SK-N-SH (cell line): ENCODE data around the gene HSD17B12. TPM values are rescaled to one million over a fixed set of nuclear protein-coding genes. Genes with fewer than 3 reads are reported as not detected.

Experiments
- CTCF ChIA-PET: fragments of 300-600, 350-600 bp; formaldehyde crosslinking; extraction: SDS; loops from one replicate; lab custom pipeline; 2021; lab: Yijun Ruan, JAX
- POLR2A ChIA-PET: fragments of 350-600 bp; sonication (Branson Sonifier 250); formaldehyde crosslinking; extraction: SDS; loops from one replicate; lab custom pipeline; 2020; ENCODE audit warnings: antibody characterized with exemption, inconsistent platforms; lab: Yijun Ruan, JAX
- DNase-seq: peaks from one replicate; pipeline ENCODE4 v3.0.0; 2012
- H2AFZ ChIP-seq: fragments of 200-600 bp; sonication (generic); 2 replicates; pipeline ENCODE4 v1.8.1; 2016; ENCODE audit warnings: antibody characterized with exemption, mild to moderate bottlenecking, low read depth
- H3F3A ChIP-seq: fragments of 200-600 bp; sonication (generic); replicated peaks from 2 replicates; pipeline ENCODE3; 2016; ENCODE audit warnings: antibody characterized with exemption, mild to moderate bottlenecking; ENCODE audit not compliant: insufficient read depth
- H3K27ac ChIP-seq, 2 experiments: fragments of 200-500 bp in 1 of 2; fragments of 200-600 bp in 1 of 2; sonication (Bioruptor generic) in 1 of 2; sonication (generic), shearing (Covaris generic) in 1 of 2; 2 replicates each; pipeline versions ENCODE4 v1.5.1 to v1.6.1; 2014 to 2016; ENCODE audit warnings: low read depth in 2 of 2, inconsistent platforms in 1 of 2, low read length in 1 of 2, mild to moderate bottlenecking in 1 of 2, mixed read lengths in 1 of 2
- H3K27me3 ChIP-seq: fragments of 200-600 bp; sonication (generic), shearing (Covaris generic); 2 replicates; pipeline ENCODE4 v1.6.1; 2016; ENCODE audit warnings: mixed run types; ENCODE audit not compliant: insufficient read depth
- H3K36me3 ChIP-seq, 2 experiments: fragments of 200-500 bp in 1 of 2; fragments of 200-600 bp in 1 of 2; sonication (Bioruptor generic) in 1 of 2; sonication (generic) in 1 of 2; replicated peaks in 1 of 2; 2 replicates each; pipeline versions ENCODE3 to v1.5.1; 2014 to 2016; ENCODE audit warnings: low read length in 1 of 2, mild to moderate bottlenecking in 1 of 2; ENCODE audit not compliant: insufficient read depth in 2 of 2, control insufficient read depth in 1 of 2
- H3K4me1 ChIP-seq, 2 experiments: fragments of 200-500 bp in 1 of 2; fragments of 200-600 bp in 1 of 2; sonication (Bioruptor generic) in 1 of 2; sonication (generic), shearing (Covaris generic) in 1 of 2; 2 replicates each; pipeline versions ENCODE4 v1.5.1 to v1.6.1; 2014 to 2016; ENCODE audit warnings: low read depth in 1 of 2, low read length in 1 of 2, mixed run types in 1 of 2; ENCODE audit not compliant: insufficient read depth in 2 of 2, control insufficient read depth in 1 of 2
- H3K4me2 ChIP-seq: fragments of 200-600 bp; sonication (generic), shearing (Covaris generic); 2 replicates; pipeline ENCODE4 v1.6.1; 2017; ENCODE audit warnings: mixed run types
- H3K4me3 ChIP-seq, 2 experiments: fragments of 200-500 bp in 1 of 2; fragments of 200-600 bp in 1 of 2; sonication (Bioruptor generic) in 1 of 2; sonication (generic), shearing (Covaris generic) in 1 of 2; 2 replicates each; pipeline versions ENCODE4 v1.5.1 to v1.8.1; 2014 to 2016; ENCODE audit warnings: low read depth in 2 of 2, inconsistent platforms in 1 of 2, low read length in 1 of 2, mild to moderate bottlenecking in 1 of 2, mixed read lengths in 1 of 2, moderate library complexity in 1 of 2
- H3K79me2 ChIP-seq: fragments of 200-600 bp; sonication (generic); 2 replicates; pipeline ENCODE4 v1.8.1; 2017; ENCODE audit warnings: mild to moderate bottlenecking; ENCODE audit not compliant: insufficient read depth
- H3K9ac ChIP-seq: fragments of 200-600 bp; sonication (generic); 2 replicates; pipeline ENCODE4 v1.6.1; 2017; ENCODE audit warnings: mixed run types
- H3K9me2 ChIP-seq: fragments of 200-600 bp; sonication (generic); 2 replicates; pipeline ENCODE4 v1.6.1; 2017; ENCODE audit warnings: mixed run types
- H3K9me3 ChIP-seq: fragments of 200-600 bp; sonication (generic); 2 replicates; pipeline ENCODE4 v1.6.1; 2017; ENCODE audit warnings: mixed run types, mild to moderate bottlenecking, moderate library complexity
- H4K20me1 ChIP-seq: fragments of 200-600 bp; sonication (generic); 2 replicates; pipeline ENCODE4 v1.6.1; 2017; ENCODE audit warnings: mild to moderate bottlenecking, mixed run types; ENCODE audit not compliant: insufficient read depth
- EP300 ChIP-seq, 2 experiments: IDR thresholded peaks; 2 replicates each; pipeline versions ENCODE4 v1.4.0 to v1.6.1; 2012; ENCODE audit warnings: borderline replicate concordance in 1 of 2, low read depth in 1 of 2, low read length in 1 of 2
- JUND ChIP-seq: IDR thresholded peaks from 2 replicates; pipeline ENCODE4 v1.4.0; 2012
- NFIC ChIP-seq: IDR thresholded peaks from 2 replicates; pipeline ENCODE4 v1.4.0; 2012; ENCODE audit warnings: borderline replicate concordance
- RAD21 ChIP-seq: IDR thresholded peaks from 2 replicates; pipeline ENCODE4 v1.6.1; 2012; ENCODE audit warnings: mild to moderate bottlenecking, low read length
- RXRA ChIP-seq: IDR thresholded peaks from 2 replicates; pipeline ENCODE4 v1.4.0; 2012; ENCODE audit warnings: low read depth, mild to moderate bottlenecking, borderline replicate concordance
- WGBS: methylation state at CpG from one replicate; pipeline ENCODE4 v1.1.6; 2017; ENCODE audit warnings: low lambda C conversion rate; 5-methylcytosine and 5-hydroxymethylcytosine counted together
- polyA plus RNA-seq, 3 experiments: library from polyadenylated mRNA; depleted of rRNA; stranded (reverse); fragments of >200 nt; gene quantifications; 2 replicates each; pipeline ENCODE4 v1.2.3, GENCODE V29; 2012
- TF ChIP-seq, protein P1 (sequence below): IDR thresholded peaks from 2 replicates; pipeline ENCODE4 v1.4.0; 2012; ENCODE audit warnings: low read depth, borderline replicate concordance
- TF ChIP-seq, protein P2 (sequence below): IDR thresholded peaks from 2 replicates; pipeline ENCODE4 v1.4.0; 2012; ENCODE audit warnings: low read depth, borderline replicate concordance
- TF ChIP-seq, protein P3 (sequence below): IDR thresholded peaks from 2 replicates; pipeline ENCODE4 v1.6.1; 2012; ENCODE audit warnings: mild to moderate bottlenecking, low read depth, low read length, moderate library complexity

HSD17B12 gene
- polyA plus RNA-seq, 1 of the 3 experiments (the other 2 are of a cell fraction): 19.7 TPM

DNA sequence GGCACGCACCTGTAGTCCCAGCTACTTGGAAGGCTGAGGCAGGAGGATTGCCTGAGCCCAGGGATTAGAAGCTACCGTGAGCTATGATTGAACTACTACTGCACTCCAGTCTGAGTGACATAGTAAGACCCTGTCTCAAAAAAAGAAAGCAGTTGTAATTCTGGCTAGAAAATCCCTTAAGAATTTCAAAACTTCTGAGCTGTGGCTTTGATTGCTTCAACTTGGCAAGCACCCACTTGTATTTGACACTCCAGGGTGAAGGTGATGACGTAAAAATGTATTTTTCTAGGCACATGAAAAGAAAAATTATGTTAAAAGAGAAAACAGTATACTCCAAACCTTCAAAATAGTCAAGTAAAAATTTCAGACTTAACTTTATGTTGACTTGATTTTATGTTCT is 176.5 kb downstream of the HSD17B12 start:
- Histone ChIP-seq H3F3A (no peaks in the 10 kb centered on the region), H3K9me3 (0 out of 2 replicates have a peak, but pooled peaks cover 3% of the 10 kb centered on the region), H4K20me1 (no peaks in the 10 kb centered on the region), H3K9ac (no peak overlapping the region), H3K4me2 (no peak overlapping the region), H3K4me3 (no peak overlapping the region), H3K9me2 (no peaks in the 10 kb centered on the region), H3K4me1 (no peaks in the 10 kb centered on the region), H3K36me3 (peaks cover 0 to 3% of the 10 kb centered on the region in 2 experiments), H3K79me2 (no peaks in the 10 kb centered on the region), H3K27ac (no peak overlapping the region), H3K27me3 (no peaks in the 10 kb centered on the region), H2AFZ (no peak overlapping the region)
- ChIA-PET POLR2A (no interaction called here), CTCF (no interaction called here)
- no peak for DNase-seq
- TF ChIP-seq, protein P1, sequence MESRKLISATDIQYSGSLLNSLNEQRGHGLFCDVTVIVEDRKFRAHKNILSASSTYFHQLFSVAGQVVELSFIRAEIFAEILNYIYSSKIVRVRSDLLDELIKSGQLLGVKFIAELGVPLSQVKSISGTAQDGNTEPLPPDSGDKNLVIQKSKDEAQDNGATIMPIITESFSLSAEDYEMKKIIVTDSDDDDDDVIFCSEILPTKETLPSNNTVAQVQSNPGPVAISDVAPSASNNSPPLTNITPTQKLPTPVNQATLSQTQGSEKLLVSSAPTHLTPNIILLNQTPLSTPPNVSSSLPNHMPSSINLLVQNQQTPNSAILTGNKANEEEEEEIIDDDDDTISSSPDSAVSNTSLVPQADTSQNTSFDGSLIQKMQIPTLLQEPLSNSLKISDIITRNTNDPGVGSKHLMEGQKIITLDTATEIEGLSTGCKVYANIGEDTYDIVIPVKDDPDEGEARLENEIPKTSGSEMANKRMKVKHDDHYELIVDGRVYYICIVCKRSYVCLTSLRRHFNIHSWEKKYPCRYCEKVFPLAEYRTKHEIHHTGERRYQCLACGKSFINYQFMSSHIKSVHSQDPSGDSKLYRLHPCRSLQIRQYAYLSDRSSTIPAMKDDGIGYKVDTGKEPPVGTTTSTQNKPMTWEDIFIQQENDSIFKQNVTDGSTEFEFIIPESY: no peak
- TF ChIP-seq, protein P2, sequence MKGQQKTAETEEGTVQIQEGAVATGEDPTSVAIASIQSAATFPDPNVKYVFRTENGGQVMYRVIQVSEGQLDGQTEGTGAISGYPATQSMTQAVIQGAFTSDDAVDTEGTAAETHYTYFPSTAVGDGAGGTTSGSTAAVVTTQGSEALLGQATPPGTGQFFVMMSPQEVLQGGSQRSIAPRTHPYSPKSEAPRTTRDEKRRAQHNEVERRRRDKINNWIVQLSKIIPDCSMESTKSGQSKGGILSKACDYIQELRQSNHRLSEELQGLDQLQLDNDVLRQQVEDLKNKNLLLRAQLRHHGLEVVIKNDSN: no peak
- no peak for TF ChIP-seq NFIC
- no peak for TF ChIP-seq RAD21
- no peak for TF ChIP-seq RXRA
- 63% methylated on average over 3 of the region's 3 CpGs for WGBS

DNA sequence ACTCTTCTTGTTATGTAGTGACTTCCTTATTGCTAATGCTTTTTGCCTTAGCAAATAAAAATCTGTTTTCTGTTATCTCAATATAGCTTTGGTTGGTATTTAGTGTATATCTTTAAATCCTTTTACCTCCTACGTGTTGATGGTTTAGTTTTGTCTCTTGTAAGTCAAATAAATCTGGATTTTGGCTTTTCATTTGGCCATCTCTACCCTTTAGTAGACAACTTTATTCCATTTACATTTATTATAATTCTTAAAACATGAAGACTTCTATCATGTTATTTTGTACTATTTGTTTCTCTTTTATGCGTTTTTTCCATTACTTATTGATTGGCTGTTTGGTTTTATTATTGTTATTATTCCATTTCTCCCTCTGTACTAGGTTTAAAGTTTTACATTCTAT is 180.6 kb downstream of the HSD17B12 start:
- H3K9me3 ChIP-seq: 0 out of 2 replicates have a peak, but pooled peaks cover 3% of the 10 kb centered on the region
- H3K4me1 ChIP-seq: no peaks in the 10 kb centered on the region
- DNase-seq: no peak
- no peak for TF ChIP-seq EP300 (IDR thresholded peaks at IDR 0.05; ENCODE audit: borderline replicate concordance in 1 of 2, low read depth in 1 of 2, low read length in 1 of 2)
- no peak for TF ChIP-seq JUND
- TF ChIP-seq, protein P3, sequence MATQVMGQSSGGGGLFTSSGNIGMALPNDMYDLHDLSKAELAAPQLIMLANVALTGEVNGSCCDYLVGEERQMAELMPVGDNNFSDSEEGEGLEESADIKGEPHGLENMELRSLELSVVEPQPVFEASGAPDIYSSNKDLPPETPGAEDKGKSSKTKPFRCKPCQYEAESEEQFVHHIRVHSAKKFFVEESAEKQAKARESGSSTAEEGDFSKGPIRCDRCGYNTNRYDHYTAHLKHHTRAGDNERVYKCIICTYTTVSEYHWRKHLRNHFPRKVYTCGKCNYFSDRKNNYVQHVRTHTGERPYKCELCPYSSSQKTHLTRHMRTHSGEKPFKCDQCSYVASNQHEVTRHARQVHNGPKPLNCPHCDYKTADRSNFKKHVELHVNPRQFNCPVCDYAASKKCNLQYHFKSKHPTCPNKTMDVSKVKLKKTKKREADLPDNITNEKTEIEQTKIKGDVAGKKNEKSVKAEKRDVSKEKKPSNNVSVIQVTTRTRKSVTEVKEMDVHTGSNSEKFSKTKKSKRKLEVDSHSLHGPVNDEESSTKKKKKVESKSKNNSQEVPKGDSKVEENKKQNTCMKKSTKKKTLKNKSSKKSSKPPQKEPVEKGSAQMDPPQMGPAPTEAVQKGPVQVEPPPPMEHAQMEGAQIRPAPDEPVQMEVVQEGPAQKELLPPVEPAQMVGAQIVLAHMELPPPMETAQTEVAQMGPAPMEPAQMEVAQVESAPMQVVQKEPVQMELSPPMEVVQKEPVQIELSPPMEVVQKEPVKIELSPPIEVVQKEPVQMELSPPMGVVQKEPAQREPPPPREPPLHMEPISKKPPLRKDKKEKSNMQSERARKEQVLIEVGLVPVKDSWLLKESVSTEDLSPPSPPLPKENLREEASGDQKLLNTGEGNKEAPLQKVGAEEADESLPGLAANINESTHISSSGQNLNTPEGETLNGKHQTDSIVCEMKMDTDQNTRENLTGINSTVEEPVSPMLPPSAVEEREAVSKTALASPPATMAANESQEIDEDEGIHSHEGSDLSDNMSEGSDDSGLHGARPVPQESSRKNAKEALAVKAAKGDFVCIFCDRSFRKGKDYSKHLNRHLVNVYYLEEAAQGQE: no peak
- POLR2A ChIA-PET: no interaction called here
- CTCF ChIA-PET: interaction anchor here (1.0 kb wide), 1 partner anchor 9 kb away, joined by 4 read pairs; no protein-coding TSS in a partner anchor
- H3K36me3 ChIP-seq: no peaks in the 10 kb centered on the region
- no peak overlapping the region for H3K4me3 ChIP-seq
- no peak overlapping the region for H3K27ac ChIP-seq
- no peaks in the 10 kb centered on the region for H3K27me3 ChIP-seq
- no peak overlapping the region for H3K9ac ChIP-seq
- H4K20me1 ChIP-seq: no peaks in the 10 kb centered on the region
- no peaks in the 10 kb centered on the region for H3K9me2 ChIP-seq
- no peak overlapping the region for H2AFZ ChIP-seq
- 53% methylated on average over 2 of the region's 2 CpGs for WGBS
- H3K79me2 ChIP-seq: no peaks in the 10 kb centered on the region
- H3F3A ChIP-seq: no peaks in the 10 kb centered on the region
- no peak overlapping the region for H3K4me2 ChIP-seq
